Stimulated activated naive CD4-positive, alpha-beta T cell treated with Interleukin-2 at 50 U/mL for 16 hours (primary cell): ENCODE measurements around the gene ADORA2A.
A peak's percentile ranks its signal among the peaks of the same experiment; 100 is the strongest.

ENCODE experiments used
- DNase-seq: peaks from one replicate; lab custom pipeline; 2025; lab: John Stamatoyannopoulos, UW

Gene ADORA2A

DNA sequence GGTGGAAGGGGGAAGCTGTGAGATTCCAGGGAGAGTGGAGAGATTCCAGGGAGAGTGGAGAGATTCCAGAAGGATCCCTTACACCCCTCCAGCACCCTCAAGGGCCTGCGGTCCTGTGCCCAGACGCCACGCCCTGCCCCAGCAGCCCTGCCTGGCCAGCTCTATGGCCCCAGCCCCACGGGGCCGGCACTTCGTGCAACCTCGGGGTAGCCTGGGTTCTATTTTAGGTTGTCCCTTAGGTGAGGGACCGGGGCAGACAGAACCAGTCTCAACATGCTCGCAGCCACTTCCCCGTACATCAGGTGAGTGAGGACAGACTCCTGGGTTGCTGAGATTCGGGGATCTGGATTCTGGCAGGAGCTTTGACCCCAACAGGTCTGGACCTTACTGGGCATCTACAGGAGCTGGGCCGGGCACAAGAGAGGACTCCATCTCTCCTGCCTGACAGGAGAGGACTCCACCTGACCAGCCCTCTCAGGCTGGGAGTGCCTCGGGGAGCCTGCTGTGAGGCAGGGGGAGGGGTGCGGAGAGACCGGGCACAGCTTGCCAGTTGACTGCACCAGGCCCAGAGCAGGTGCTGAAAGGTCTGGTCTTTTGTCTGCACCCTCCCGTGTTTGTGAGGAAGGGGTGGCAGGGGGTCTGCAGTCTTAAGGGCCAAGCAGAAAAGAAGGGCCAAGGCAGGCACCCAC is 8.5 kb upstream of the ADORA2A start:
- DNase-seq, result no peak

DNA sequence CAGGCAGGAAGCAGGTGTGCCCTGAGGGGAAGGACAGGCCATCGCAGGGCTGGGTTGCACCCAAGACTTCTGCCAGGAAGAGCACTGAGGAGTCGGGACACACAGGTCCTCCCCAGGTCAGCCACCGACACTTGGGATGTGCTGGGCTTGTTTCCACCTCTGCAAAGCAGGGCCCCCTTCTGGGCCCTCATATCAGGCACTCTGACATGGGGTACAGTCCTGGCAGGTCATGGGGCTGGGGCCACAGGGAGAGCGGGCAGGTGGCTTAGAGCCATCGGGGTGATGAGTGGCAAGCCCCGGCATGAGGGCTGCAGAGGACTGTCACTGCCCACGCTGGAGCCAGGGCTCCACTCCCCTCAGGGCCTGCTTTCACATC is 7.9 kb upstream of the ADORA2A start:
- DNase-seq, result no peak

DNA sequence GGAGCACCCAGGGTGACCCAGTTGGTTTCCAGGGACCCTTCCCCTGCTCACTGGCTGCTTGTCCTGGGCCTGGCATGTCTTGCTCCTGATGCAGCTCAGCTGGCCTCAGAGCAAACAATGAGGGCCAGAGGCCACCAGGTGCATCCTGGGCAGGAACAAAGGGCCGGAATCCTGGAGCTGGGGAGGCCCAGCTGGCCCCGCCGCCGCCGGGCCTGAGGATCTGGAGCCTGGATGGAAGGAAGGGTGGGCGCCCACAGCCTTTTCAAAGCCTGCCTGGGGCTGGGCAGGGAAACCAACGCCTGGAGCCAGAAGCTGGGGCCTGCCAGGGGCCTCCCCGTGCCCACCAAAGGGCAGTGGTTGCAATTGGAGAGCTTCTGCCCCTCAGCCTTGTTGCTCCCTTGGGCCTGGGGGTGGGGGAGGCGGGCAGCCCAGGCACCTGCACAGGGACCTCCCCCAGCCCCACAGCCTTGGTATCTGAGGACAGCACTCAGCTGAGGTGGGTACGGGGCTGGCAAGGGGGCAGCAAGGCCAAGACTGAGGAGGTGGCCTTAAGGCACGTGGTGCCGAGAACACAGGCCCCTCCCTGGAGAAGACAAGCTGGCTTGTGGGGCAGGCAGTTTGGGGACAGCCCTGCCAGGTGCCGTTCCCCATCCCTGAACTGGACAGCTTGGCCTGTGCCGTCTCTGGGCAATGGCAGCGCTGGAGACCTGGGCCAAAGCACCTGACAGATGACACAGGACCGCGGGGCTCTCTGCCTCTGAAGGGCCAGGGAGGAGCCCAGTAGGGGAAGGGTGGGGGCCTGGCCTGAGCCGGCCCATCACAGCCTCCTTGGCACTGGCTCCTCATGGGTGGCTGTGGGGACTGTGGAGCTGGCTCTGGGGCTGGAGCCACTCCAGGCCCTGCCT is 7.1 kb upstream of the ADORA2A start:
- no peak for DNase-seq

- no peak for DNase-seq
Observed at GRCh38 chr22:24420977-24421343, 6.4 kb upstream of the ADORA2A start.

GRCh38 chr22:24421428-24421931 is 5.9 kb upstream of the ADORA2A start:
- DNase-seq, result no peak

DNA sequence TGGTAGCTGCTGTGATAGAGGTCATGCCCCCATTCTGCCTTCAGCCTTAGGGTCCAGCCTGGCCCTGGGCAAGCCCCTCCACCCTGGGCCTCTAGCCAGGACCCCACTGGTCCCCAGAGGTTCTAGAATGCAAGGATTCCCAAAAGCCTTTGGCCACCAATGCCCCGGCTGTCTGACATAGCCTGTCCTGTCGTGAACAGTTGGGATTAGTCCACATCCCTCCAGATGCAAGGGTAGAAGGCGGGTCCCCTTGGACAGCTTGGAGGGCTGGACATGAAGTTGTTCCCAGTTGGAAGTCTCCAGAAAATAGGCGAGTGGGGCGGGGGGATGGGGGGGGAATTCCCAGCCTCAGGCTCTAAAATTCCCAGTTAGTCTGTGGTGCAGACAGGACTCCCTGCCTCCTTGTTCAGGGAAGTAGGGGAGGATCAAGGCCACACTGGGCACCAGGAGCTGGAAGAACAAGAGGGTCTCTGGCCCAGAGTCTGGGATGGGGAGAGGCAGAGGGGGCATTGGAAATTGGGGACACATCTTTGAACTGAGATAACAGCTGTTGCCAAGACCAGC is 5.2 kb upstream of the ADORA2A start:
- no peak for DNase-seq

DNA sequence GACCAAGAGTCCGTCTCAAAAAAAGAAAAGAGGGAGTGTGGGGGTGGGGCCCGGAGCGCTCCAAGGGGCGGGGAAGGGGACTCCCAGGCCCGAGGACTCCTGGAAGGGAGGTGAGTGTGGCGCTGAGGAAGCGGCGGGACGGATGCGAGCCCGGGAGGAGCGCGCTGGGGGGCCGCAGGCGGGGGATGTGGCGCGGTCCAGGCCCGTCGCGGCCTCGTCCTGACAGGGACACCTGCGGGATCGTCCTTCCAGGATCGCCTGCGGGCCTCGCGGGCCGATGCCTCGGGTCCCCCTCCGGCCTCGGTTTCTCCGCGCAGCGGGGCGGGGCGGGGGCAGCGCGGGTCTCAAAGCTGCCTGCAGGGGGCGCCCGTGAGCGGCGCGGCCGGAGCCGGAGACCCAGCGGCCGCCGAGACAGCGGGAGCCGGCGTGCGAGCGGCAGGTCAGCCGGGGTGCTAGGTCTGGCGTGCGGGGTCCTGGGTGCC is 3.8 kb upstream of the ADORA2A start:
- peak; percentile 43 for DNase-seq

- DNase-seq, result peak; percentile 23
Observed at GRCh38 chr22:24424001-24424900, 3.1 kb upstream of the ADORA2A start.

- no peak for DNase-seq
Observed at GRCh38 chr22:24424901-24425775, 2.3 kb upstream of the ADORA2A start.

GRCh38 chr22:24426436-24426835 is 963 bp upstream of the ADORA2A start:
- no peak for DNase-seq

DNA sequence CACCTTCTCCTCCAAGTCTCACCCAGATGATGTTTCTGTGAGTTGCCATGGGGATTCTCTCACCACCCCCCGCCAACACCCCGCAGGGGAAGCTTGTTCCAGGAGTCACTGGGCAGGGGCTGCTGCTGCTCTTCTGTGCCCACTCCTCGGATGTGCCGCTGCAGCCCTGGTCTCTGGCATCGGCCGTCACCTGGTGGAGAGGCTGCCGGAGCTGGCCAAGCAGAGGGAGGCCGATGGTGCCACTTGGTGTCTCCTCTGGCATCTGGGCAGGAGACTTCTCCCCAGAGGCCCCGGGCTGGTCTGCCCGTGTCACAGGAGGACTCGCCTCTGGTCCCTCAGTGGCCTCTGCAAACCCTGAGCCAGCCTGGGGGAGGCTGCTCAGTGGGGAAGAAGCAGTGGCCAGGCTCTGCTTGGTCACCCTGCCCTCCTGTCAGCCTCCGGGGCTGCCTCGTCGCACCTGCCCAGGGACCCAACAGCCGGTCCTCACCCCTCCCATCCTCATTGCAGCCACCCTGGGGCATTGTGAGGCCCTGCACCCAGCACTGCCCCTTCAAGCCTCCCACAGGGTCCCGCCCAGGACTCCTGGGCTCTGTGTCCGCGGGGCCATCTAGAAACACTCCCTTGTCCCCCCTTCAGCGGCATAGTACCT is 424 bp upstream of the ADORA2A start:
- DNase-seq, result no peak

GRCh38 chr22:24428751-24429410 is 1.5 kb downstream of the ADORA2A start:
- no peak for DNase-seq

DNA sequence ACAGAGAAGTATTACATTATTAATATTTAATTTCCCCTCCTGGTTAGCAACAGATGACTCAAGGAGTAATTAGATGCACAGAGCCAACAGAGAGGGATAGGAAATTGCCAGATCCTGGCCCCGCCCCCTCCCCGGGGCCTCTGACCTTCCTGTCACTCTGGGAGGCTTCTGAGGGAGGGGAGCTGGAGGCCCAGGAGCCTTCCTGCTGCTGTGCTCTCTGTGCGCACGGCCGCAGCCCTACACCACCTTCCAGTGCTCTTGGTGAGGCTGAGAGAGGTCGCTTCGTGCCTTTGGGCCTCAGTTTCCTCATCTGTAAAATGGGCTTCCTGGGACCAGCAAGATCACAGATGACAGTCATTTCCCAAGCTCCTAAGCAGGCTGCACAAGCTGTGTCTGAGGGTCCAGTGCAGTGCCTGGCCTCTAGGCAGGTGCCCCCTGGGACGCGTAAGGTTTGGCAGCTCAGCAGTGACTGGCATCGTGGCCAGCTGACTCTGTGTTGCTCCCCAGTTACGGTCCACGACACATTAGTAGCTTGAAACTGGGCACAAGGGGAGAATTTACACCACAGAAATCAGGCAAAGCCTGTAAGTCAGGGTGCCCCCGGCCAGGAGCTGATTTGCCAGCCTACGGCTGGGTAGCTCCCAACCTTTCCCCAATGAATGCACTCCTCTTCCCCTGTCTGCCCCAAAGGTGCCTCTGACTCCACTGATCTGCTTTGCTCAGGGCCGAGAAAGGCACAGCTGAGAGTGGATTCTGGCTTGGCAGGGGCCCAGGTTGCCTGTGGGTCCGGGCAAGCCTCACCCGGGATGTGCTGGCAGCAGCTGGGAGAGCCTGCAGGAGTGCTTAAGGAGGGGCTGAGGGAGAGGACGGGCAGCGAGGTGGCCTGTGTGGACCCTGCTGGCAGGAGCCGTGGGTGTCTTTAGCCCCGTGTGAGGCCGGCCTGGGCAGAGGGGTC is 2.3 kb downstream of the ADORA2A start:
- peak; percentile 48 for DNase-seq

DNA sequence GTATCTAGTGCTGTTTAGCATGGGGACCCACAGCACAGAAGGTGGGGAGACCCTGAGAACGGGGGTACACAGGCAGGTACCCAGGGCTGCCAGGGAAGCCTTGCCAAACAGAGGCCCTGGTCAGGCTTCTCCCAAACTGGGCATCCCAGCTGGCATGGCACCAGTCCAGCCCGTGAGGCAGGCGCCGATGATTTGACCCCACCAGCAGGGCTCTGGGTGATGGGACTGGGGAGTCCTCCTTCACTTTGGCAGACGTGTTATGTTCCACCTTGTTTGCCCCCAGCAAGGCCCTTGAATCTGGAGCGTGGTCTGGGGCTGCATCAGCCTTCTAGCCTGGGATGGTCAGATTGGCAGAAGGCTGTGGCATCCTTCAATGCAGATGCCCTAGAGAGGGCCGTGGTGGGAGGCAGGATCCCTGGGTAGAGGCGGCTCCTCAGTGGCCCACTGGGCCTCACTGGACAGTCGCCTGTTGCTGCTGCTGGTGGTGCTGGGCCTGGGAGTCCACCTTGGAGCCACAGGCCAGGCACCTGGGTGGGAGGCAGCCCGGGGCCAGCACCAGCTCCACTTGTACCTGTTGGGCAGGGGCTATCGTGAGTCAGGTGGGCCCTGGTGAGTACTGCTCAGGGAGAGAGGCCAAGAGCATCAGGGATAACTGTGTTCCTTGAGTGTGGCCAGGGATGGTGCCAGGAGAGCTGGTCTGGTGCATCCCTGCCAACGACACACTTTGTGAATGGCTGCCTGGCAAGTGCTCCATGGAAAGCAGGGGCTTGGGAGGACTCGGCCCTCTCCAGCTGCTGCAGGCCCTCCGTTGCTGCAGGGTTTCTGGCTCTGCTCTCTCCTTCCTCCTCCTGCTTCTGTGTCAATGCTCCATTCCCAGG is 3.3 kb downstream of the ADORA2A start:
- no peak for DNase-seq

DNA sequence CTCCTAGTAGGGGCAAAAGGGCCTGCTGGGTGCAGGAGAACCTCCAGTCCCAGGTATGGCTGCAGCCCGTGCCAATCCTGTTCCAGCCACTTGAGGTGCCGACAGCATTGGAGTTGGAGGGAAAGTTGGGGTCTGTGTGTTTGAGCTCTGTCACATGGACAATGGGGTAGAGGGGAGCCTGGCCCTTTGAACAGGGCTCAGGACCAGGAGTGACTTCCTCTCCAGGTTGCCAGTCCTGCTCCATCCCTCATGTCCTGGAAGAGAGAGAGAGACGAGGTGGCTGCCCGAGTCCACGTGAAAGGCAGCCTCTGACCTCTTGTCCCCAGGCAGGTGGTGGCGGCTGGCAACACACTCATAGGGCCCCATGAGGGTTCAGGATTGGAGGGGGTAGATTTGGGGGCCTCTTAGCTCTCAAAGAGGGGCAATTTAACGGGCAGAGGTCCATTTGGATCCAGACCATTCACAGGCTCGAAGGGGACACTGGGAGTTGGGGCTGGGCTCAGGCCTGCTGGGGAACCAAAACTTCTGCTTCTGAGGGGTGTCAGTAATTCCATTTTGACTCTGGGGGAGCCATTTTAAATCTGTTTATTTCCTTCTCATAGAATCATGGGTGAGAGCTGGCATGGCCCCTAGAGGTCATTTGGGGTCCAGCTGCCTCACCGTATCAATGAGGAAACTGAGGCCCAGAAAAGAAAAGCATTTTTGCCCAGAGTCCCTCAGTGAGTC is 4.1 kb downstream of the ADORA2A start:
- DNase-seq, result no peak

DNA sequence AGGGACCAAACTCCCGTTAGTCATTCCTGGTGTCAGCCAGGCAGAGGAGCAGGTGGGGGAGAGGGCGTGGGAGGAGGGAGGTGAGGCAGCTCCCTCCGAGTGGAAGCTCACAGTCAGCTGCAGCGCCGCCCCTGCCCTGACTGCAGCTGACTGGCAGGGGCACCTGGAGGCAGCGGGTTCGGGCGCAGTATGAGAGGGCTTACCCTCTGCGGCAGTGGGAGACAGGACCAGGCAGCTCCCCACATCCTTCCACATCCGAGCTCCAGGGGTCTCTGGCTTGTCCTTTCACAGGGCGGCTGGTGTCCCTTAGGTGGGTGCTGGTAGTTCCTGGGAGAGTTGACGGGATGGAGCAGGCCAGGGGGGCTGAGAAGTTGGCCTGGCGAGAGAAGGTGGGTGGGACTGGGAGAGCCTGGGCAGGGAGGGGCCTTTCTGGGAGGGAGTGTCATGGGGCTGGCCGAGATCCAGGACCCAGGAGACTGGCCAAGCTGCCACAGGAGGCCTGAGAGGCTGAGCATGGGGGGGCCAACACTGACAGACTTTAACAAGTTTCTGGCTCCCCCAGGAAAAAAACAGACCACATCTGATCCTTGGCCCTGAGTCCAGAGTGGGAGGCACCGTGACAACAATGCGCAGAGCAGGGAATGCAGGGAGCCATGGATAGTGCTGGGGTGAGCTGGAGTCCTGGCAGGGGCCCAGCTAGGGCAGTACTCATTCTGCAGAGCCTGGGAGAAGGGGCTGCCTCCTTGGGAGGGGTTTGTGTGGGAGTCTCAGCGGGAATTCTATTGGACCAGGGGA is 4.9 kb downstream of the ADORA2A start:
- no peak for DNase-seq
